HG03025 (cell line): ENCODE results near the gene ANKRD13C.
"Not testable (repeated sequence)": the region's sequence is repeated elsewhere in the genome, so short reads cannot be mapped to it uniquely, and the experiment has no call there.

Source experiments
- ATAC-seq: cut with Tn5 transposase; IDR thresholded peaks from one replicate; pipeline ENCODE4 v1.9.1; 2021; ENCODE audit warnings: mild to moderate bottlenecking, moderate library complexity; ENCODE audit not compliant: unreplicated experiment, low FRiP score

ANKRD13C gene

GRCh38 chr1:70360321-70360720, 5.8 kb upstream of the ANKRD13C start:
- no peak for ATAC-seq

- ATAC-seq = no peak
Measured at GRCh38 chr1:70358921-70359564, 4.5 kb upstream of the ANKRD13C start.

- no peak for ATAC-seq
Measured at GRCh38 chr1:70355920-70356319, 1.4 kb upstream of the ANKRD13C start.

GRCh38 chr1:70355111-70355407, 537 bp upstream of the ANKRD13C start:
- no peak for ATAC-seq

GRCh38 chr1:70353601-70354331, 756 bp downstream of the ANKRD13C start:
- peak; percentile 34 for ATAC-seq

GRCh38 chr1:70353044-70353443, 1.5 kb downstream of the ANKRD13C start:
- ATAC-seq = no peak

GRCh38 chr1:70349799-70350198, 4.7 kb downstream of the ANKRD13C start:
- ATAC-seq = not testable (repeated sequence)

- ATAC-seq = no peak
Measured at GRCh38 chr1:70348399-70349165, 5.9 kb downstream of the ANKRD13C start.

GRCh38 chr1:70339644-70340043, 14.9 kb downstream of the ANKRD13C start:
- ATAC-seq = not testable (repeated sequence)

GRCh38 chr1:70336050-70336449, 18.5 kb downstream of the ANKRD13C start:
- ATAC-seq = no peak

GRCh38 chr1:70334436-70334835, 20.1 kb downstream of the ANKRD13C start:
- no peak for ATAC-seq

- ATAC-seq = no peak
Measured at GRCh38 chr1:70333245-70333644, 21.3 kb downstream of the ANKRD13C start.

- ATAC-seq = no peak
Measured at GRCh38 chr1:70331962-70332361, 22.6 kb downstream of the ANKRD13C start.

- ATAC-seq = no peak
Measured at GRCh38 chr1:70327306-70328076, 27.0 kb downstream of the ANKRD13C start.

GRCh38 chr1:70324683-70325082, 29.8 kb downstream of the ANKRD13C start:
- no peak for ATAC-seq

GRCh38 chr1:70319750-70320149, 34.8 kb downstream of the ANKRD13C start:
- ATAC-seq = no peak

- ATAC-seq = no peak
Measured at GRCh38 chr1:70318191-70318590, 36.3 kb downstream of the ANKRD13C start.

- ATAC-seq = no peak
Measured at GRCh38 chr1:70317087-70317486, 37.4 kb downstream of the ANKRD13C start.

- ATAC-seq = no peak
Measured at GRCh38 chr1:70315782-70316181, 38.7 kb downstream of the ANKRD13C start.

- ATAC-seq = no peak
Measured at GRCh38 chr1:70314706-70315304, 39.7 kb downstream of the ANKRD13C start.
